SU-DHL-6 (cell line): ENCODE data around the gene ID3.

Experiments used
- EZH2phosphoT487 ChIP-seq: fragments of 200-600 bp; sonication (generic), shearing (Covaris generic); conservative IDR thresholded peaks from 2 replicates; pipeline ENCODE4 v1.6.1; 2018; ENCODE audit warnings: mild to moderate bottlenecking, antibody characterized with exemption, low read length, moderate library complexity, mixed read lengths
- TF ChIP-seq, protein P1 (sequence below): fragments of 200-600 bp; sonication (generic); IDR thresholded peaks from one replicate; pipeline ENCODE4 v1.5.1; 2017; ENCODE audit warnings: antibody characterized with exemption, mild to moderate bottlenecking, low read length, moderate library complexity; ENCODE audit not compliant: insufficient read depth, poor library complexity, severe bottlenecking

DNA sequence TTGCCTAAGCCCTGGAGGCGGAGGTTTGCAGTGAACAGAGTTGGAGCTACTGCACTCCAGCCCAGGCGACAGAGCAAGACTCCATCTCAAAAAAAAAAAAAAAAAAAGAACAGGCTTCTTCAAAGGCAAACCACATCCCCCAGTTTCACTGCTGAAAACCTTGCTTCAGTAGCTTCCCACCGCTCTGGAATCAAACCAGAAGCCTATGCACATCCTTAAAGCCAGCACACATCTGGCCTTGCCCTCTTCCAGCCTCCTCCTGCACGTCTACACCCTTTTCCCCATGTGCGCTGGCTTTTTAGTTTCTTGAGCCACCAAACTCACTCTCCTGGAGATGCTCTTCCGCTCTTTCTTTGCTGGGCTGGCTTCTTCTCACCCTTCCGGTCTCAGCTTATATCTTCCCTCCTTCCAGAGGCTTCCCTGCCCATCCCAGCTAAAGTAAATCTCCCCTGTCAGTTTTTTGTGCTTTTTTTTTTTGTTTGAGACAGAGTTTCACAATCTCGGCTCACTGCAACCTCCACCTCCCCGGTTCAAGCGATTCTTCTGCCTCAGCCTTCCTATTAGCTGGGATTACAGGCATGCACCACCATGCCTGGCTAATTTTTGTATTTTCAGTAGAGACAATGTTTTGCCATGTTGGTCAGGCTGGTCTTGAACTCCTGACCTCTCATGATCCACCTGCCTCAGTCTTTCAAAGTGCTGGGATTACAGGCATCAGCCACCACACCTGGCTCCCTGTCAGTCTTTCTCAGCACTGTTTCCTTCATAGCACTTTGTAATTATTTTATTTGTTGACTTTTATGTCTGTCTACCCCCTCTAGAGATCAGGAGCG is 42.0 kb upstream of the ID3 start:
- TF ChIP-seq, protein P1, sequence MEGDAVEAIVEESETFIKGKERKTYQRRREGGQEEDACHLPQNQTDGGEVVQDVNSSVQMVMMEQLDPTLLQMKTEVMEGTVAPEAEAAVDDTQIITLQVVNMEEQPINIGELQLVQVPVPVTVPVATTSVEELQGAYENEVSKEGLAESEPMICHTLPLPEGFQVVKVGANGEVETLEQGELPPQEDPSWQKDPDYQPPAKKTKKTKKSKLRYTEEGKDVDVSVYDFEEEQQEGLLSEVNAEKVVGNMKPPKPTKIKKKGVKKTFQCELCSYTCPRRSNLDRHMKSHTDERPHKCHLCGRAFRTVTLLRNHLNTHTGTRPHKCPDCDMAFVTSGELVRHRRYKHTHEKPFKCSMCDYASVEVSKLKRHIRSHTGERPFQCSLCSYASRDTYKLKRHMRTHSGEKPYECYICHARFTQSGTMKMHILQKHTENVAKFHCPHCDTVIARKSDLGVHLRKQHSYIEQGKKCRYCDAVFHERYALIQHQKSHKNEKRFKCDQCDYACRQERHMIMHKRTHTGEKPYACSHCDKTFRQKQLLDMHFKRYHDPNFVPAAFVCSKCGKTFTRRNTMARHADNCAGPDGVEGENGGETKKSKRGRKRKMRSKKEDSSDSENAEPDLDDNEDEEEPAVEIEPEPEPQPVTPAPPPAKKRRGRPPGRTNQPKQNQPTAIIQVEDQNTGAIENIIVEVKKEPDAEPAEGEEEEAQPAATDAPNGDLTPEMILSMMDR: no peak
- TF ChIP-seq EZH2phosphoT487: no peak
